NB4 (cell line): ENCODE results near the gene CATSPERB.

Experiments
- DNase-seq: peaks from one replicate; pipeline ENCODE4 v3.0.0; 2010; ENCODE audit warnings: low read depth
- H3K4me3 ChIP-seq: one replicate; pipeline ENCODE4 v1.5.1; 2011; ENCODE audit warnings: mild to moderate bottlenecking, low read depth, low read length, moderate library complexity
- MAX ChIP-seq: IDR thresholded peaks from 2 replicates; pipeline ENCODE4 v1.6.1; 2011; ENCODE audit warnings: low read depth, low read length
- MYC ChIP-seq: IDR thresholded peaks from 2 replicates; pipeline ENCODE4 v1.6.1; 2011; ENCODE audit warnings: low read depth, low read length
- POLR2A ChIP-seq: IDR thresholded peaks from 2 replicates; pipeline ENCODE4 v1.6.1; 2011; ENCODE audit warnings: mild to moderate bottlenecking; ENCODE audit not compliant: insufficient read length; ENCODE audit errors: extremely low read depth
- TF ChIP-seq, protein P1 (sequence below): IDR thresholded peaks from one replicate; pipeline ENCODE4 v1.5.1; 2012; ENCODE audit warnings: low read depth, low read length

The CATSPERB gene

DNA sequence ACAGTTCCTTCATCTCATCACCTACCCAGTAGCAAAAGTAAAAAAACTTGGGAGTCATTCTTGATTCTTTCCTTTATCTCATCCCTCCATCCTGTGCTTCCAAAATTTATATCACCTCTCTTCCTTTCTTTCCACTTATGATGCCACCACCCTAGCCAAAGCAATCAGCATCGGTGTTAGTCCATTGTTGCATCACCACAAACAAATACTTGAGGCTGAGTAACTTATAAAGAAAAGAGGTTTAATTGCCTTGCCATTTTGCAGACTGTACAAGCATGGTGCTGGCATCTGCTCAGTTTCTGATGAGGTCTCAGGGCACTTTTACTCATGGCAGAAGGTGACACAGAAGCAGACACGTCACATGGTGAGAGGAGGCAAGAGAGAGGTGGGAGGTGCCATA, 19.8 kb upstream of the CATSPERB start:
- H3K4me3 ChIP-seq, result no peak overlapping the region
- DNase-seq, result no peak
- TF ChIP-seq POLR2A, result no peak
- TF ChIP-seq MYC, result no peak
- TF ChIP-seq MAX, result no peak
- TF ChIP-seq, protein P1, sequence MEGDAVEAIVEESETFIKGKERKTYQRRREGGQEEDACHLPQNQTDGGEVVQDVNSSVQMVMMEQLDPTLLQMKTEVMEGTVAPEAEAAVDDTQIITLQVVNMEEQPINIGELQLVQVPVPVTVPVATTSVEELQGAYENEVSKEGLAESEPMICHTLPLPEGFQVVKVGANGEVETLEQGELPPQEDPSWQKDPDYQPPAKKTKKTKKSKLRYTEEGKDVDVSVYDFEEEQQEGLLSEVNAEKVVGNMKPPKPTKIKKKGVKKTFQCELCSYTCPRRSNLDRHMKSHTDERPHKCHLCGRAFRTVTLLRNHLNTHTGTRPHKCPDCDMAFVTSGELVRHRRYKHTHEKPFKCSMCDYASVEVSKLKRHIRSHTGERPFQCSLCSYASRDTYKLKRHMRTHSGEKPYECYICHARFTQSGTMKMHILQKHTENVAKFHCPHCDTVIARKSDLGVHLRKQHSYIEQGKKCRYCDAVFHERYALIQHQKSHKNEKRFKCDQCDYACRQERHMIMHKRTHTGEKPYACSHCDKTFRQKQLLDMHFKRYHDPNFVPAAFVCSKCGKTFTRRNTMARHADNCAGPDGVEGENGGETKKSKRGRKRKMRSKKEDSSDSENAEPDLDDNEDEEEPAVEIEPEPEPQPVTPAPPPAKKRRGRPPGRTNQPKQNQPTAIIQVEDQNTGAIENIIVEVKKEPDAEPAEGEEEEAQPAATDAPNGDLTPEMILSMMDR, result no peak

DNA sequence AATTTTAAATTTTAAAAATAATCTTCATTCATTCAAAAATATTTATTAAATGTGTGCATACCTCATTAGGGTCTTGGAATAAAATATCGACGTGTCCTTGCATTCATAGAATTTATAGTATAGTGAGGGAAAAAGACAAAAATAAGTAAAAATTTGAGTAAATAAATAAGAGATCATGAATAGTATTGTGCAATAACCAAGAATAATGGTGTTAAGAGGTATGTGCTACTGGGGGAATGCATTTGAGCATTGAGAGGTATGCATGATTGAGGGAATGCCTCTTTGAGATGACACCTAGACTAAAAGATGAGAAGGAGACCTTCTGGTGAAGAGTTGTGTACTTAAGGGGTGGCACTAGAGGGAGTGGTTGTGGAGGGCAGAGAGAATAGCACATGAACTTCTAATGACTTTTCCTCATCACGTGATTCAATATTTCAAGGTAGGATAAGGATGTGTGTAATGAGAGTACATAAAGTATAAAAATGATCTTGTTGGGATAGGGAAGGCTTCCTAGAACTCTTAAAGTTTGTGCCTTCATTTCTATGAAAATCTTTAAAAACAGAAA, 18.8 kb upstream of the CATSPERB start:
- H3K4me3 ChIP-seq, result no peak overlapping the region
- peak; percentile 1 for DNase-seq
- no peak for TF ChIP-seq MYC
- no peak for TF ChIP-seq MAX
- TF ChIP-seq, protein P1, result no peak
- TF ChIP-seq POLR2A, result no peak

DNA sequence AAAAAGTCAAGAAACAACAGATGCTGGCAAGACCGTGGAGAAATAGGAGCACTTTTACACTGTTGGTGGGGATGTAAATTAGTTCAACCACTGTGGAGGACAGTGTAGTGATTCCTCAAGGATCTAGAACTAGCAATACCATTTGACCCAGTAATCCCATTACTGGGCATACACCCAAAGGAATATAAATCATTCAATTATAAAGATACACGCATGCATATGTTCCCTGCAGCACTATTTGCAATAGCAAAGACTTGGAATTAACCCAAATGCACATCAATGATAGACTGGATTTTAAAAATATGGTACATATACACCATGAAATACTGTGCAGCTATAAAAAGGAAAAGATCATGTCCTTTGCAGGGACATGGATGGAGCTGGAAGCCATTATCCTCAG, 18.0 kb upstream of the CATSPERB start:
- DNase-seq, result no peak
- no peak overlapping the region for H3K4me3 ChIP-seq
- no peak for TF ChIP-seq POLR2A
- no peak for TF ChIP-seq MAX
- no peak for TF ChIP-seq MYC
- TF ChIP-seq, protein P1, result no peak

- no peak for DNase-seq
- H3K4me3 ChIP-seq, result no peak overlapping the region
- TF ChIP-seq MAX, result no peak
- TF ChIP-seq, protein P1, result no peak
- TF ChIP-seq POLR2A, result no peak
- no peak for TF ChIP-seq MYC
Measured at GRCh38 chr14:91748049-91748448, 16.2 kb upstream of the CATSPERB start.

GRCh38 chr14:91745344-91745743, 13.5 kb upstream of the CATSPERB start:
- DNase-seq, result no peak
- TF ChIP-seq MAX (no peak), POLR2A (no peak), MYC (no peak)
- TF ChIP-seq, protein P1, result no peak
- H3K4me3 ChIP-seq, result no peak overlapping the region

- TF ChIP-seq POLR2A (no peak), MAX (no peak), MYC (no peak)
- TF ChIP-seq, protein P1, result no peak
- no peak overlapping the region for H3K4me3 ChIP-seq
- DNase-seq, result peak; percentile 2
Measured at GRCh38 chr14:91744068-91744480, 12.2 kb upstream of the CATSPERB start.
